IMR-90 (cell line): ENCODE data around the gene MYO3B.

Source experiments
- MAFK ChIP-seq: IDR thresholded peaks from 2 replicates; pipeline ENCODE4 v1.6.1; 2012; ENCODE audit warnings: low read depth, low read length, improper control_type of control experiment
- MXI1 ChIP-seq: IDR thresholded peaks from 2 replicates; pipeline ENCODE4 v1.6.1; 2012; ENCODE audit warnings: low read depth, mild to moderate bottlenecking, low read length, moderate library complexity, borderline replicate concordance
- NFE2L2 ChIP-seq: fragments of 150-350 bp; IDR thresholded peaks from 2 replicates; pipeline ENCODE4 v1.6.1; 2016; ENCODE audit warnings: low read depth, mild to moderate bottlenecking, low read length
- POLR2A ChIP-seq: IDR thresholded peaks from 2 replicates; pipeline ENCODE4 v1.6.1; 2012; ENCODE audit warnings: mild to moderate bottlenecking, low read depth, low read length
- RCOR1 ChIP-seq: IDR thresholded peaks from 2 replicates; pipeline ENCODE4 v1.6.1; 2012; ENCODE audit warnings: mild to moderate bottlenecking, low read length, improper control_type of control experiment; ENCODE audit not compliant: insufficient replicate concordance
- RFX5 ChIP-seq: IDR thresholded peaks from 2 replicates; pipeline ENCODE4 v1.8.0; 2012; ENCODE audit warnings: low read depth, mild to moderate bottlenecking, low read length, moderate library complexity
- SMC3 ChIP-seq: fragments of 150-350 bp; IDR thresholded peaks from 2 replicates; pipeline ENCODE4 v1.6.1; 2016; ENCODE audit warnings: low read depth, mild to moderate bottlenecking, antibody characterized with exemption, low read length, moderate library complexity
- TF ChIP-seq, protein P1 (sequence below): conservative IDR thresholded peaks from 2 replicates; pipeline ENCODE4 v1.5.1; 2012; ENCODE audit warnings: mild to moderate bottlenecking, low read depth, low read length, improper control_type of control experiment

GRCh38 chr2:170177950-170178781 is at the start of gene MYO3B:
- TF ChIP-seq, protein P1, sequence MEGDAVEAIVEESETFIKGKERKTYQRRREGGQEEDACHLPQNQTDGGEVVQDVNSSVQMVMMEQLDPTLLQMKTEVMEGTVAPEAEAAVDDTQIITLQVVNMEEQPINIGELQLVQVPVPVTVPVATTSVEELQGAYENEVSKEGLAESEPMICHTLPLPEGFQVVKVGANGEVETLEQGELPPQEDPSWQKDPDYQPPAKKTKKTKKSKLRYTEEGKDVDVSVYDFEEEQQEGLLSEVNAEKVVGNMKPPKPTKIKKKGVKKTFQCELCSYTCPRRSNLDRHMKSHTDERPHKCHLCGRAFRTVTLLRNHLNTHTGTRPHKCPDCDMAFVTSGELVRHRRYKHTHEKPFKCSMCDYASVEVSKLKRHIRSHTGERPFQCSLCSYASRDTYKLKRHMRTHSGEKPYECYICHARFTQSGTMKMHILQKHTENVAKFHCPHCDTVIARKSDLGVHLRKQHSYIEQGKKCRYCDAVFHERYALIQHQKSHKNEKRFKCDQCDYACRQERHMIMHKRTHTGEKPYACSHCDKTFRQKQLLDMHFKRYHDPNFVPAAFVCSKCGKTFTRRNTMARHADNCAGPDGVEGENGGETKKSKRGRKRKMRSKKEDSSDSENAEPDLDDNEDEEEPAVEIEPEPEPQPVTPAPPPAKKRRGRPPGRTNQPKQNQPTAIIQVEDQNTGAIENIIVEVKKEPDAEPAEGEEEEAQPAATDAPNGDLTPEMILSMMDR = no peak
- TF ChIP-seq RFX5 (no peak), RCOR1 (no peak), MXI1 (no peak), MAFK (no peak), SMC3 (no peak), NFE2L2 (no peak), POLR2A (no peak)
